Stimulated activated CD8-positive, alpha-beta memory T cell treated with anti-CD3 and anti-CD28 coated beads, Interleukin-12 subunit alpha, Interleukin-12 subunit beta, amount 100 ng/mL, for 4 hours (primary cell): Measurements from ENCODE around the gene TOR1A.
"Not testable (repeated sequence)": the region's sequence is repeated elsewhere in the genome, so short reads cannot be mapped to it uniquely, and the experiment has no call there.

Source experiments
- DNase-seq: peaks from one replicate; pipeline ENCODE4 v3.0.0-alpha.2; 2020; ENCODE audit warnings: low read depth

Gene TOR1A

GRCh38 chr9:129781131-129781530 lies 42.8 kb downstream of the TOR1A start:
- no peak for DNase-seq

GRCh38 chr9:129779560-129780190 lies 44.3 kb downstream of the TOR1A start:
- no peak for DNase-seq

- DNase-seq, result no peak
Measured at GRCh38 chr9:129778469-129778868, 45.5 kb downstream of the TOR1A start.

GRCh38 chr9:129777769-129778130 lies 46.2 kb downstream of the TOR1A start:
- no peak for DNase-seq

- DNase-seq, result peak; percentile 36
Measured at GRCh38 chr9:129776938-129777768, 46.8 kb downstream of the TOR1A start.

GRCh38 chr9:129776566-129776937 lies 47.4 kb downstream of the TOR1A start:
- DNase-seq, result no peak

GRCh38 chr9:129776096-129776495 lies 47.8 kb downstream of the TOR1A start:
- DNase-seq, result not testable (repeated sequence)

- no peak for DNase-seq
Measured at GRCh38 chr9:129775448-129775798, 48.5 kb downstream of the TOR1A start.

GRCh38 chr9:129774791-129775447 lies 49.0 kb downstream of the TOR1A start:
- DNase-seq, result no peak

GRCh38 chr9:129773262-129774048 lies 50.5 kb downstream of the TOR1A start:
- no peak for DNase-seq

GRCh38 chr9:129770741-129771140 lies 53.2 kb downstream of the TOR1A start:
- no peak for DNase-seq

- no peak for DNase-seq
Measured at GRCh38 chr9:129769669-129770068, 54.3 kb downstream of the TOR1A start.

- no peak for DNase-seq
Measured at GRCh38 chr9:129768486-129768885, 55.5 kb downstream of the TOR1A start.

- DNase-seq, result no peak
Measured at GRCh38 chr9:129765764-129766317, 58.1 kb downstream of the TOR1A start.

- DNase-seq, result no peak
Measured at GRCh38 chr9:129762985-129763926, 60.7 kb downstream of the TOR1A start.
